NCI-H187 treated with DMSO at 0.1 percent for 48 hours (cell line): ENCODE measurements around the gene MAB21L1.

ENCODE experiments used
- DNase-seq: peaks from one replicate; lab custom pipeline; 2025; lab: John Stamatoyannopoulos, UW

Gene MAB21L1

DNA sequence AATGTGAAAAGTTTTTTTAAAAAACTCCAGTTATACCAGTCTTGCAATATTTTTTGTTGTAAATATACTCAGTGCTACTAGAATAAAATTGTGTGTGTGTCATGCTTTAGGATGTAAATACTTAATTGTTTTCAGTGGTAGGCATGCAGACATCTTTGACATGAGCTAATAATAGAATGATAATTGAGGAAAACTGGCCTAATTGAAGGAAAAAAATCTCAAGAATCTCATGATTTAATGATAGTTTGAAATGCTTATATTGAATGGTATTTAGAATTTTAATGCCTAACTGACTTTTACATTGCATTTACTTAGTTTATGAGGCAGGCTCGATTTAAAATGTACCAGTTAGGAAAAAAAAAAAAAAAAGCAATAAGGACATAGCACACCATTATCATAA is 3.2 kb upstream of the MAB21L1 start:
- DNase-seq = no peak

DNA sequence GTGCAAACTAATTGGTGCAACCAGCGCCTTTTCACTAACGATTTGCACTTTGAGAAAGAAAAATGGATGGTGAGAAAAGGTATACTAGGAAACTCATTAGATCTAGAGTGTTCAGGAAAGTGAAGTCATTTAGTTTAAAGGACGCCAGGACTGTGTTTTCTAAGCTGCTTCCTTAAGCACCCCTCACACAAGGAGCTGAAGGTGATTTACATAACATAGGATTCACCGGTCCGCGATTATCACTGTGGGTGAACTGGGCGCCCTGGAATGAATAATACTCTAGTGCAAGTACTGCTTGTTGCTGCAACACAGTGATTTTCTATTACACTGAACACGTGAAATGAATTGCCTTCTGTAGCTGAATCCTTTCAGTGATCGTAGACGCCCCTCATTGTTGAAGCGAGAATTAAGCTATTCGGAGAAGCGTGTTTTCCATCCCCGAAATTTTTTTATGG is 2.6 kb upstream of the MAB21L1 start:
- no peak for DNase-seq

DNA sequence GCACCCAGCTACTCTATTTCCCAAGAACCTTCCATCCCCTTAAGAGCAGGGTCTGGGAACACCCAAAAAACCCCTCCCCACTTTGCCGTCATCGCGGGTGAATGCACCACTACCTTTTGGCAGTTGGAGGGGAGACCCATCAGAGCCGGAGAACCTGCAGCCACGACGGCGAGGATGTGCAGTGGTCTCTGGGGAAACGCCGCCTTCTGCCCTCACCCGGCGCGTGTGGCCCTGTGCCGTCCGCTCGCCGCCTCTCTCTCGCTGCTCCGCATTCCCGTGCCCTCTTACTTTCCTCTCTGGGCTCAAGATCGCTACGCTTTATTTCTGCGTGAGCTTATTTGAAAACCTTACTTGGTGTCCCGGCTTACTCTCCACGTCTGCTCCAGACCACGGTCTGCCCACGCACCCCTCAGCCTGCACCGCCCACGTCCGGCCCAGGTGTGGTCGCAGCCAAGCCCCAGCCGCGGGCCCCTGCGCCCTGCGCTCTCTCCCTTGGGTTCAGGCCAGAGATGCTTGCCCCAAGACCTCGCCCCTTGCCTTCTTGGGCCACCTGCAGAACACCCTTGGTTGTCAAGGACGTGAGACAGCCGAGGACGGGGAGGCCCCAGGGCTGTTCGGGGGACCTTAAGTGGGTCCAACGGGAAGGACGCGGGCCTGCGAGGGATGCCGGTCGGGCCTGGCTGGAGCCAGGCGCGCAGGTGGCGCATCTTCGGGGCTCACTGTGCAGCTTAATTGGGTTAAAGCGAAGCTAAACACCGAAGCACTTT is 2.0 kb upstream of the MAB21L1 start:
- DNase-seq = no peak

DNA sequence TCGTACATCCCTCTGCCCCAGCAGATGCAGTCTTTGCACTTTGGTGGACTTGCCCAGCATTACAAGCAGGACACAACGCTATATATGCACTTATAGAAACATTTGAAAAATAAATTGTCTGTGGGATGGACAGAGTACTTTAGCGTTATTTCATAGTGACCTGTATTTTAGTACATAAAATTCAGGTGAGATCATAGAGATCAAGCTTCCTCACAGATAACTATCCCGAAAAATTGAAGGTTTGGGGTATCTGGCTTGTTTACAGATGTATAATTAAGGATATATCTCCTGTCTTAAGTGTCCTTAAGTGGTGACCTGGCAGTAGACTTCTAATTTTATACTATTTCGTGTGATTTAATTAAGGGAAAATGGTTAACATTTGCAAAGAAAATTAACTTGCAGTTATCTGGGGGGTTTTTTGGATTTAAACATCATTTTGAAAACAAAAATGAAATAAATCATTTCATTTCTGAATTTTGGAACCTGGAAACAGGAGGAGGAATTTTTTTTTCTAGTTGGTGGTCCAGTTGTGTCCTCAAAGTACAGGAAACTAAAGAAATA is 977 bp upstream of the MAB21L1 start:
- DNase-seq = no peak

DNA sequence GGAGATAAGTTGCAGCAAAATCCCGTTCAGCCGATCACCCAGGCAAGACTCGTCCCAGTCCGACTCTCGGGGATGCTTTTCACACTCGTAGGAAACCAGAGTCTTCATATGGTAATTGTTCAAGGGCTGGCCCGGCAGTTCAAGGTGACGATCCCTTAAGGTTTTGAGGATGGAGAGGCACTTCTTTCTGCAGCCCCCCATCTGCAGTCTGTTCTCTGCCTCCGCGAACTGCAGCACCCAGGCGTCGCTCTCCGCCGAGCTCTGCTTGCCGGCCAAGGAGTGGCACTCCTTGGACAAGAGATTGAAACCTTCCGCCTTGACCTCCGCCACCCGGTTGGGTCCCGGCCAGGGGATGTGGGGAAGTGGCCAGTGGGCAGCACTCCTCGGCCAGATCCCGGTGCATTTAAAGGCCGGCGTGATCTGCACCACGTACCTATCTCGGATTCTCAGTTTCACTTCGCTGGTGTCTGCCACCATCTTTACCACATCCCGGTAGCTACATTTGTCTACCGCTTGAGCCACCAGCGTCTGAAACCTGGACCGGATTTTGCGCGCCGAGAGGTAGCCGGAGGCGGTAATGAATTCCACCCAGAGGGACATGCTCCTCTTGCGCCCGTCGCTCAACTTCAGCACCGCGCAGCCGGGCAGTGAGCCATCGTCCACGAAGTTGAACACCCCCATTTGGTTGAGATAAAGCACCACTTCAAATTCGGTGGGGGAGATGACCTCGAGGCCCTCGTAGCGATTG is 1.1 kb downstream of the MAB21L1 start:
- DNase-seq = no peak

DNA sequence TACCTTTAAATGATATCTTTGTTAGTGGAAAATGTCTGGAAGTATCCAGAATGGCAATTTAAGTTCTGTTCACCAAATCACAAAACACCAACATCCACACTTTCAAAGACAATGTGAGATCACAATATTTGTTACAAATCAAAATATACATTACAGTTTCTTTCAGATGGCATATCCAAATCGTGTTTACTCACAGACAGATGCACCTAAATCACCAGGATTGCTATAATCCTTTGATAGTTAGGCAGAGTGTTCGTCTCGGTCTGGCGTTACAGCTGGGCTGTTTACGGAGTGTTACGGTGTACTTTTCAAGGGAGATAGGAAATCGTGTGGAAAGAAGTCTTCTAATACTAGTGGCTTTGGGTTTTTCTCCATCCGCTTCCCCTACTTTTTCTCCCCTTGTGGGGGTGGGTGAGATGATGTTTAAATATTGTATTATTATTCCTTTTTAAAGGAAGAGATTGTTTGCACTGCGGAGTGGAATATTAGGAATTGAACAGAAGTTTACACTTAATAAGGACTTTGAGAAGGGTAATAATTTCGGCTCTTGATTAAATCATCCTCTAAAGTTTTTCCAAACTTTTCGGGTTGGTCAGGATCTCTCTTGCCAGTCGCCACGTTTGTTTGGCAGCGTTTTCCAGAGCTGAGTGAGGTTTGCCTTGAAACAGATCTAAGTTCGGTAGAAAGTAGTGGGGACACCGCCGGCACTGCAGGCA is 1.8 kb downstream of the MAB21L1 start:
- no peak for DNase-seq

DNA sequence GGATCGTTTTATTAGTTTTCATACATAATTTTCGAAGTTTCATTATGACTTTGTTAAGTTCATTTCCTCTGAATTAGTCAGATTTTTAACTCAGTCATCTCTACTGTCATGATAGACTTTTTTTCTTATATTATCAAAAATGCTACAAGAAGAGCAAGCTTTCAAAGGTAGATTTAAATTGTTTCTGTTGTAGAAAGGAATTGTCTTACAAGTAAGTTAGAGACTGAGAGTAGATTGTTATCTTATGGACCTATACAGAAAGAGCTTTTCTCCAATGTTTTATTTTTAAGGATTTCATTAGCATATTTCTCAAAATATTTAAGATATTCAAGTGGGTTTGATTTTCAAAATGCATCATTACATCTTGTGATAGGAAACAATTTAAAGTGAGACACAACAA is 2.7 kb downstream of the MAB21L1 start:
- DNase-seq = no peak

DNA sequence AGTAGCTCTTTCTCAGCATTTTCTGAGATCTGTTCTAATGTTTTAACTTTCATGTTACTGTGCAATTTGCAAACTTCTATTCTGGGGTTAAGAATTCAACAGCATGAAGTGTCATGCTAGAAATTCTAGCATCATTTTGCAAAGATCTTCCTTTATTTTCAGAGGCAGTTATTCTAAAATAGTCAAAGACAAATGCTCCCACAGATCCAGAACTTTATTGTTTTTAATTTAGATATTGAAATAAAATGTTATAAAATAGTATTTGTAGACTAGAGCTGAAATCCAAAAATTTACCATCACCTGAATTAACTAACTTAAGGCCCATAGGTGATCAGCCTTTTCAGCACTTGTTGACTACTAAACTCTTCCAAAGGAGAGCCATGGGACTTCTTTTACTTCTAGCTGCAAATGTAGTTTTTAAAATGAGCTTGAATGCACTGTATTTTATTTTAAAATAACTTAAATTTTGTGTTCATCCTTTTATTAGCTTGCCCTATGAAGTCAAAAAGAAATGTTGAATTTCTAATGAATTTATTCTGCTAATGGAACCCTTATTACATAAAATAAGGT is 3.2 kb downstream of the MAB21L1 start:
- no peak for DNase-seq

DNA sequence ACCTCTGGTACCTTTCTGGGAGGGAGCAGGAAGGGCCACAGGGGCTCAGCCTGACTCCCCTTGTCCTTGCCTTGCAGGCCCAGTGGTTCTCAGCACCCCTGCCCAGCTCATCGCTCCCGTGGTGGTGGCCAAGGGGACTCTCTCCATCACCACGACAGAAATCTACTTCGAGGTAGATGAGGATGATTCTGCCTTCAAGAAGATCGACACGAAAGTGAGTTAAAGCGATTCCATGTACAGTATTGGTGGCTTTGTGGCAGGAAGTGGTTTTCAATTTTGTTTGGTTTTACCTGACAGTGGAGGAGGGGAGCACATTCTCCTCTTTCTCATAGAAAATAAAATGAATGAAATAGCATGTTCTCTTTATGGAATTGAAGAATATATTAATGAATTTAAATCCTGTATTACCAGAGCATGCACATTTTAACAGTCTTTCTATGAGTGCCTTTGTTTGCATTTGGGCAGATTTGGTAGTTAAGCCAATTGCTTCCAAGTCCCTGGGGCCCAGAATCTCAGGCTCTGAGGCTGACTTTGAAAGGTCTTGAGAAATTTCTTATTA is 4.1 kb downstream of the MAB21L1 start:
- DNase-seq = no peak

DNA sequence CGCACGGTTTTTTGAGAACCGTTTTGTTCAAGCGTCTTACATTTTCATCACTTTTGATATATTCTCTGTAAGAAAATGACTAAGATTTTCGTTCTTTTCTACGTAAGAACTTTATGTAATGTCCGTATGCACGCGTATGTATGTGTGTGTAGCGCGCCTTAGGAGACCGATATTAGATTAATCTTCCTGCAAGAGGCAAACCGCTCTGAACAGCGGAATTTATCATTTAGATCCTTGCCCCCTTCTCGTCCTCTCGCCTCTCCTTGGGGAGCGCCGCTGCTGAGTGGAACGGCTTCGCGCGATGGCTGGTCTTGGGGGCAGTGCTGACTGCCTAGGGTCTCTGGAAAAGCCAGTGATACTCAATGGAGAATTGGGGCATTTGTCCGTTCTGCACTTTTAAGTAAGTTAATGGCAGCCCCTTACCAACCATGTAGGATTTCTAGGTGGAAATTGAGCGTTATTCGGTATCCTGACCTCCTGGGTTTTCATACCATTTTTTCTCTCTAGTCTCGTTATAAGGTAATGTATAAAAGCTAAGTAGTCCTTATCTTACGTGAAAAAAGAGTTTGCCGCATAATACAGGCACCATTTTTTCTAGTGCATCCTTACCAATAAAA is 4.7 kb downstream of the MAB21L1 start:
- no peak for DNase-seq

DNA sequence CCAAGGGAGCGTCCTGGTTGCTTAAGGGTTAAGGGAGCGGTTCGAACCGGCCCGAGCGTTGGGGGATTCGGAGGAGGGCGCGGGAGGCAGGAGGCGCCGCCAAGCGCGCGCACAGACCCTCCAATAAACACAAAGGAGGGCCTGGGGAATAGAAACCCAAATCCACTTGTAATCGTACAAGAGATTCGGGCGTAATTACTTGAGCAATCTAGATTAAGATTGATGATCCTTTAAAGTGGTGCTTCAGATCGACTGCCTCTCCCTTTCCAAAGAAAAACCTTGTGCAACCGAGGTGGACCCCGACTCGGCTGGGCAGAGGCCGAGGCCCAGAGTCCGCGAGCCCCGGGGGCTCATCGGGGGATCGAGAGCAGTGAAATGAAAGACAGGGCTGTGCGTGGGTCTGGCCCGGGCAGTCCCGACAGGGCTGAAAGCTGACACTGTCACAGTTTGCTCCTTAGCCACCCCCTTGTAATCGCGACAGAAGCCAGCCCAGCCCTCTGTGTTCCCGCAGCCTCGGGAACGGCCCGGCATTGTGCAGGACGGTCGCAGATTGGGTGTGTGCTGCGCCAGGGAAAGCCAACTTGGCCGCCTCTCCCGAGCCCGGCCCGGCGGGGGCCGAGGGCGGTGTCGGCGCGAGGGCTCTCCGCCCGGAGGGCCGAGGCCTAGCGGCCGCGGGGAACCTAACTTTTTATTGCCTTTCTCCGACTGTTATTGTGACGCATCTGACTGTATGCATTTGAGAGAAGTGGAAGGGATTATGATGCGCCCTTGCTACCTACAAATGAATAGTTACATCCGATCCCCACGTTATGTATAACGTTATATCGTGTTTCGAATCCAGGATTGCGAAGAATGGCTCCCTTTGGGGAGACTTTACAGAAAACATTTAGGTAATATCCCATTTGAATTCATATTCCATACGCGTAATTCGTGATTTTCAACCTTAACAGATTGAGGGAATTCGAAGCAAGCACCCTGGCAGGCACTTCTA is 5.5 kb downstream of the MAB21L1 start:
- DNase-seq = no peak

DNA sequence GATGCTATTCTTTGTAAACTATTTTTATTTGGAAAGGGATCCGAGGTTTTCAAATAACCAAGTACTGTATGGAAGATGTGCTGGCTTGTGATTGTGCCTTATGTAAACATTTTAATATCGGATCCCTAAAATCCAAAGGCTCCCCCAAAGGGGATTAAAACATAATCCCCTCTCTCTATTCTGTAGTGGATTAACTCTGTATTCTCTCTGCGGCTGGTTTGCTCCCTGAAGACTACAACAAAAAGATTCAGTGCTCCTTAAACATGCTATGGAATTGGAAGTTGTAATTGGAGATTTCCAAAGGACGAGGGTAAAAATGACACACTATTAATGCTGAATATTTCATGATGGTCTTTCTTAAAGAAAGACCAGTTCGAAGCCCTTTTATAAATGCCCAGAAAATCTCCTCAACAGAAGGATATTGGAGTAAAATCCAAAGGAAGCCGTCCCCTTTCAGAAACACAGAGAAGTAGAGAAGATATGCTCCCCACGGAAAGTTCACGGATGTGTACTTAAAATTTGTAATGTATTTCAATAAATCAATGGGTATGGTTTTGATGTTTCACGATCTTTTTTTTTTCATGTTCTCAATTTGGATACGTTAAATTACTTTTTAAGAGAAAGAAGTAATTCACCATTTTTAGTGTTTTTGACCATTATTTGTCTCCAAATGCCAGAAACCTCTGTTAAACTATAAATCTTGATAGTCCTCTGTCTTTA is 6.5 kb downstream of the MAB21L1 start:
- DNase-seq = no peak

DNA sequence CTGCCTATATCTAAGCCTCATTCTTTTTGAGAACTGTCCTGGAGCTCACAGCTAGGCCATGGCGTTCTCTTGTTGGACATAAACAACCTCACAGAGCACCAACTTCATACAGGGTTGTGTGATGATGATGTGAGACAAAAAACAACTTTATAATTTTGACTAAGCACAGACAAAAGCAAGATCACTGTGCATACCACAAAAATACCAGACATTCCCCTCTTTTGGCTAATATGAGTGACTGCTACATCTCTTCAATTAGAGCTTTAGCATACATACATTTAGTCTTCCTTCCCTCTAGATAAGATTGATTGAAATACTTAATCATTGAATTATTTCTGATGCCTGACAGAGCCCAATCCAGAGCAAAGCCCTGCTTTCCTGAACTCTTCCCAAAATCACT is 8.3 kb downstream of the MAB21L1 start:
- DNase-seq = no peak

DNA sequence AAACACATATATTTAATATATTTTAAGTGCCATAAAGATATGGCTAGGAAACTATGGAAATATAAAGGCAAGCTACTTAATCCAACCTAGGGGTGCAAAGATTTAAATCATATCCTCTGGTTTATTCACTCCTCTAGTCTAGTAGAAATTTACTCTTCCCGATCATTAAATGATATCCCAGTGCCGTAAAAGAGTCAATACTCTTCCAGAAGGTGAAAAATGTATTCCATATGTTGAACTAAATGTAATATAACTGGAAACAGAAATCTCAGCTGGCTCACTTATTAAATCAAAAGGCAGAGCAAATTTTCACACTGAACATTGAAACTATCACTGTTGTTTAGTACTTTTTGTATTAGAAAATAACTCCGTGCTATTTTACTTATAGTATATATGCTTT is 11.1 kb downstream of the MAB21L1 start:
- DNase-seq = no peak

DNA sequence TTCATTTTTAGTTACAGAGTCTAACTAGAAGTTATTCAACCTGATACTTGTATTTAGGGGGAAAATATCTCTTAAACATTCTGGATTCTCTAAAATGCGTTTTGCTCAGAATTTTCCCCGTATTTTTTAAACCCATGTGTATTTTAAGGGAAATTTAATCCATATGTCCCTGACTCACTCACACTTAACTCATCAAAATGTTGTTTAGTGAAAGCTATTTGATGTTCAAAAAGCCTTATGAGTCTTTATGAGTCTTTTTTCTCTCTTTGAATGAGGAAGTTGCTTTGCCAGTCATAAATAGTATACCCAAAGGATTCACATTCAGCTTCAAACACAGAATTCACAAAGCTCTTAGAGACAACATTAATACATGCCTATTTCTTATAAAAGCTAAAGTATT is 16.4 kb downstream of the MAB21L1 start:
- DNase-seq = no peak

DNA sequence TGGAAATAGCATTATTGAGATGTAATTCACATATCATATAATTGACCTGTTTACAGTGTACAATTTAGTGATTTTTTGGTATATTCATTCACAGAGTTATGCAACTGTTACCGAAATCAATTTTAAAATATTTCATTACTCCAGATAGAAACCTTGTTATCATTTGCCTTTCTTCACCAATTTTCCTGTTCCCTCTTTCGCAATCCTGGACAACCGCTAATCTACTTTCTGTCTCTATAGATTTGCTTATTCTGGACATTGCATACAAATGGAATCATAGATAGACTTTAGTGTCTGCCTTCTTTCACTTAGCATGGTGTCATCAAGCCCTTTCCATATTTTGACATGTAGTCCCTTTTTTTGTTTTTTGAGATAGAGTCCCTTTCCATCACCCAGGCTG is 19.2 kb downstream of the MAB21L1 start:
- no peak for DNase-seq

DNA sequence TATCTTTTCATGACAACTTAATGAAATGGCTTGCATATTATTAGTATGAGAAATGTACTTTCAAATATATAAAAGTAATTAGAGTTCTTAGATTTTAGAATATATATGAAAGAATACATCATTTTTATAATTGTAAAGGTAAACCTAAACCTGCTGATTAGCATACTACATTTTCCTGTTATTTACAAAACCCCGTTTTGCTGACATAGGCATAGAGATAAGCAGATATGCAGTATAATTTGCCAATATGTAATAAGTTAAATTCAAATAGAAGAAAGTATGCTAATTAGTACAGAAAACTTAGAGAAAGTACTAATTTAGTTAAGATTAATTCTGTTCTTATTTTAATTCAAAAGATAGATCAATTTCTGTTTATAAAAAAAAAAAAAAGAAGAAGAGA is 21.5 kb downstream of the MAB21L1 start:
- no peak for DNase-seq

DNA sequence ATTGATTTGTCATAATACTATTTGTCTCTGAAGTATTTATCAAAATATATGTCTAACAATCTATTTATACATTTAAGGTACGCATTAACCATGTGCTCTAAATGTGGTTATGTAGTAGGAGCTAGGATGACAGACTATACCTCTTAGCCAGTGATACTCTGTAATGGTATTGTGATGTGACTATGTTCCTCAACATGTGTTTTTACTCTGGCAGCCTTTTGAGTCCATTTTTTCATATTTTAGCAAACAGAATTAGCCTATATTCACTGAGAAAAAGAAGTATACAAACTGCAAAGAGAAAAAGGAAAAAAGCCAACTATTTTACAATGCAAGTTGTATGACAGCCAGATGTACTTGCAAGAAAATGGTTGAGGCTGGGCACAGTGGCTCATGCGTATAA is 26.7 kb downstream of the MAB21L1 start:
- DNase-seq = no peak

DNA sequence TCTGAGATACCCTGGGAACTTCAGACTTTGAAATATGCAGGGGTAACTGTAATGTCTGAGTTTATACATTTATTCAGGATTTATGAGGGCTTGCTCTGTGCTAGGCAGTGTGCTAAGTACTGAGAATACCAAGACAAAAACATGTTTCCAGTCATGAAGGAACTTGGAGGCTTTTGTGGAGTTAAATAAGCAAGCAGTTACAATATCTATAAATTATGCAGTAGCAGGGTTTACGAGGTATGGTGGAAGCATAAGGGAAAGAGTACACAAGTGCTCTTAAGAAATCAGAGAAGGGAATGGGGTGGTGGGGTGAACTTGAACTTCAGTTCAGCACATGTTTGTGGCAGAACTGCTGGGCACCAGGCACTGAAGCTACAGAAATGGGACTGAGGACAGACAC is 28.0 kb downstream of the MAB21L1 start:
- no peak for DNase-seq
